ENCODE results near the gene LAMA3. TPM values are rescaled to one million over a fixed set of nuclear protein-coding genes. Genes with fewer than 3 reads are reported as not detected.

Gene LAMA3
- total RNA-seq, 1 experiment from 2014 or later = 34.6 TPM

DNA sequence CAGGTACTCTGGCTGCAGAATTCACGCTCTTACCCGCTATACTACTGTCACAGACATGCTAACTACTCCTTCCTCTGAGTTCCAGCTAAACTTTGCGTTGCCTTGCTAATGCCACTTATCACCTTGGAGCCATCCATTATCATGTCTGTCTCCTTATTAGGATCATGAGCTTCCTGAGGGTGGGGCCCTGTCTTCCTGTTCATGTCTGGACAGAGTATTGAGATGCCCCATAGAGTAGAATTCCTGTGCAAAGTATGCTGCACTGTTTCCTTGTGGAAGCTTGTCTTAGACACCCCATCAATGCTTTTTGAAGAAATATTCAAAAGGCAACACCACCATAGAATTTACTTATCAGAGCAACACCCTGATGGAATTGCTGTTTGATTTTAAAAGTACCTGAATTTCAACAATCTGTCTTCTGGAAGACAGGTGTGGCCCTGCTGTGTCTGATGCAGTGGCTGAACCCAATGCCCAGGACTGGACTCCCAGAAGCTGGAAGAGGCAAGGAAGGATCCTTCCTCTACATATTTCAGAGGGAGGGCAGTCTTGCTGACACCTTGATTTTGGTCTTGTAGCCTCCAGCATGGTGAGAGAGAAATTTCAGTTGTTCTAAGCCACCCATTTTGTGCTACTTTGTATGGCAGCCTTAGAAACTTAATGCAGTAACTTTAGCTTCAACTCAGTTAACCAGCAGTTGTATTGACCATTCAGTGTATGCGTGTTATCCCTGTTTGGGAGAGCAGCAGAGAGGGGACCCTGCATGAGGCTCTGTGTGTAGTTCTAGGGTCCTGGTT, 5.6 kb downstream of the LAMA3 start:
- Mint-ChIP-seq H3K4me1 (ENCODE audit: low read depth, unreplicated experiment) (peaks cover 21% of the 10 kb centered on the region), H3K4me3 (ENCODE audit: unreplicated experiment) (peak overlapping the region; percentile 31), H3K27me3 (ENCODE audit: insufficient read depth, unreplicated experiment) (no peaks in the 10 kb centered on the region), H3K36me3 (ENCODE audit: insufficient read depth, unreplicated experiment) (peaks cover 17% of the 10 kb centered on the region), H3K9me3 (ENCODE audit: unreplicated experiment) (no peaks in the 10 kb centered on the region), H3K27ac (ENCODE audit: unreplicated experiment) (no peak overlapping the region)
- TF ChIP-seq, protein P1, sequence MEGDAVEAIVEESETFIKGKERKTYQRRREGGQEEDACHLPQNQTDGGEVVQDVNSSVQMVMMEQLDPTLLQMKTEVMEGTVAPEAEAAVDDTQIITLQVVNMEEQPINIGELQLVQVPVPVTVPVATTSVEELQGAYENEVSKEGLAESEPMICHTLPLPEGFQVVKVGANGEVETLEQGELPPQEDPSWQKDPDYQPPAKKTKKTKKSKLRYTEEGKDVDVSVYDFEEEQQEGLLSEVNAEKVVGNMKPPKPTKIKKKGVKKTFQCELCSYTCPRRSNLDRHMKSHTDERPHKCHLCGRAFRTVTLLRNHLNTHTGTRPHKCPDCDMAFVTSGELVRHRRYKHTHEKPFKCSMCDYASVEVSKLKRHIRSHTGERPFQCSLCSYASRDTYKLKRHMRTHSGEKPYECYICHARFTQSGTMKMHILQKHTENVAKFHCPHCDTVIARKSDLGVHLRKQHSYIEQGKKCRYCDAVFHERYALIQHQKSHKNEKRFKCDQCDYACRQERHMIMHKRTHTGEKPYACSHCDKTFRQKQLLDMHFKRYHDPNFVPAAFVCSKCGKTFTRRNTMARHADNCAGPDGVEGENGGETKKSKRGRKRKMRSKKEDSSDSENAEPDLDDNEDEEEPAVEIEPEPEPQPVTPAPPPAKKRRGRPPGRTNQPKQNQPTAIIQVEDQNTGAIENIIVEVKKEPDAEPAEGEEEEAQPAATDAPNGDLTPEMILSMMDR (IDR thresholded peaks at IDR 0.05; ENCODE audit: insufficient read depth in 1 of 2, low read depth in 1 of 2, low read length in 1 of 2, severe bottlenecking in 1 of 2, unreplicated experiment in 1 of 2) = no peak
- Histone ChIP-seq H3K4me3 (ENCODE audit: low read depth, low read length) (no peak overlapping the region), H3K9me3 (no peaks in the 10 kb centered on the region), H3K27me3 (replicated peaks; ENCODE audit: control insufficient read depth, insufficient read depth, low read length) (no peaks in the 10 kb centered on the region), H3K36me3 (ENCODE audit: control insufficient read depth, insufficient read depth, low read length) (no peaks in the 10 kb centered on the region), H3K4me1 (peaks cover 21% of the 10 kb centered on the region)
- CTCF ChIA-PET = no interaction called here
- intact Hi-C loops (cut with micrococcal nuclease; ENCODE audit: unreplicated experiment) = no loop called here
- BruUV-seq (replicated peaks) = no TSS peak
- POLR2A ChIA-PET = interaction anchor here (0.7 kb wide), 1 partner anchor 32 kb away, joined by 3 read pairs; the partner anchor contains the start of gene ANKRD29
- no peak for DNase-seq

DNA sequence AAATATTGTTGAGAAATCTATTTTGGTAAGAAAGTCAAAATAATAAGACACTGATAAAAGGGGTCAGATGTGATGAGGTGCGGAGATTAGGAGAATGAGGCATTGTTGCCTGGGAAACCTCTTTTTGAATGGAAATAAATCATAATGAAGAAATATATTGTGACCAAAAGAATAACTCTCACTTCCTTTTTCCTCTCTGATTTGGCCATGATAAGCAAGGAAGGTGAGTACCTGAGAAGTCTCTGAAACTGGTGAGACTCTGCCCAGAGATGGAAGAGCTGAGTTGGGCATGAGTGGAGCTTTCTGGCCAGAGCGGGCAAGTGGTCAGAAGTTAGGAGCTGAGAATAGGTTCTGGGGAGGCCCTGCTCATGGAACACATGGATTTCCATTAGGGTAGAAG, 11.8 kb downstream of the LAMA3 start:
- Histone ChIP-seq H3K36me3 (ENCODE audit: control insufficient read depth, insufficient read depth, low read length) (no peaks in the 10 kb centered on the region), H3K27me3 (replicated peaks; ENCODE audit: control insufficient read depth, insufficient read depth, low read length) (no peaks in the 10 kb centered on the region), H3K4me3 (ENCODE audit: low read depth, low read length) (no peak overlapping the region), H3K4me1 (peaks cover 1% of the 10 kb centered on the region), H3K9me3 (no peaks in the 10 kb centered on the region)
- TF ChIP-seq, protein P1 (IDR thresholded peaks at IDR 0.05; ENCODE audit: insufficient read depth in 1 of 2, low read depth in 1 of 2, low read length in 1 of 2, severe bottlenecking in 1 of 2, unreplicated experiment in 1 of 2) = no peak
- no TSS peak for BruUV-seq (replicated peaks)
- Mint-ChIP-seq H3K9me3 (ENCODE audit: unreplicated experiment) (no peaks in the 10 kb centered on the region), H3K36me3 (ENCODE audit: insufficient read depth, unreplicated experiment) (peaks cover 25% of the 10 kb centered on the region), H3K4me1 (ENCODE audit: low read depth, unreplicated experiment) (peaks cover 14% of the 10 kb centered on the region), H3K27me3 (ENCODE audit: insufficient read depth, unreplicated experiment) (no peaks in the 10 kb centered on the region), H3K27ac (ENCODE audit: unreplicated experiment) (no peak overlapping the region), H3K4me3 (ENCODE audit: unreplicated experiment) (no peak overlapping the region)
- intact Hi-C loops (cut with micrococcal nuclease; ENCODE audit: unreplicated experiment) = no loop called here
- no peak for DNase-seq
- ChIA-PET POLR2A (no interaction called here), CTCF (interaction anchor here (1.5 kb wide), 1 partner anchor 79 kb away, joined by 4 read pairs; no protein-coding TSS in a partner anchor)

DNA sequence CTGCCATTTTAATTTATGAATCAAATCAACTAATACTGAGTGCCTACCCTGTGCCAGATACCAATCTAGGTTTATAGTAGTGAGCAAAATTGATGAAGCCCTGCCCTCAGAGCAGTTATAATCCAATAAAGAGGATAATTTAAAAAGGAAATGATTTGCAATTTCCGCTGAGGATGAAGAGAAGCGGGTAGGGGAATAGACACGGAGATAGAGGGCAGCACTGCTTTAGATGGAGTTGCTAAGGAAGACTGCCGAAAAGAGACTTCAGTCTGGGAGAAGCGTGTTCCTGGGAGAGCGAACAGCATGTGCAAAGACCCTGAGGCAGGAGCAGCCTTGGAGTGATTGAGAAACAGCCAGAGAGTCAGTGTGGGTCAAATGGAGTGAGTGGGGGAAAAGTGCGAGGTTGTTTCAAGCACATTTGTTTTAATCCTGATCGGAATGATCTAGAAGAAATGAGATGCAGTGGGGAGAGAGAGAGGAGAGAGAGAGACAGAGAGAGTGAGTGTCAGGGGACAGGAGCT, 12.4 kb downstream of the LAMA3 start:
- DNase-seq = no peak
- CTCF ChIA-PET = interaction anchor here (1.5 kb wide), 1 partner anchor 79 kb away, joined by 4 read pairs; no protein-coding TSS in a partner anchor
- H3K4me1 ChIP-seq = no peaks in the 10 kb centered on the region
- POLR2A ChIA-PET = no interaction called here
- Mint-ChIP-seq H3K9me3 (ENCODE audit: unreplicated experiment) (no peaks in the 10 kb centered on the region), H3K36me3 (ENCODE audit: insufficient read depth, unreplicated experiment) (peaks cover 25% of the 10 kb centered on the region), H3K4me3 (ENCODE audit: unreplicated experiment) (no peak overlapping the region), H3K4me1 (ENCODE audit: low read depth, unreplicated experiment) (peaks cover 14% of the 10 kb centered on the region), H3K27me3 (ENCODE audit: insufficient read depth, unreplicated experiment) (no peaks in the 10 kb centered on the region), H3K27ac (ENCODE audit: unreplicated experiment) (no peak overlapping the region)
- TF ChIP-seq, protein P1 (IDR thresholded peaks at IDR 0.05; ENCODE audit: insufficient read depth in 1 of 2, low read depth in 1 of 2, low read length in 1 of 2, severe bottlenecking in 1 of 2, unreplicated experiment in 1 of 2) = no peak
- H3K36me3 ChIP-seq (ENCODE audit: control insufficient read depth, insufficient read depth, low read length) = no peaks in the 10 kb centered on the region
- intact Hi-C loops (cut with micrococcal nuclease; ENCODE audit: unreplicated experiment) = no loop called here
- BruUV-seq (replicated peaks) = no TSS peak
- H3K4me3 ChIP-seq (ENCODE audit: low read depth, low read length) = no peak overlapping the region
- H3K9me3 ChIP-seq = no peaks in the 10 kb centered on the region
- no peaks in the 10 kb centered on the region for H3K27me3 ChIP-seq (replicated peaks; ENCODE audit: control insufficient read depth, insufficient read depth, low read length)
